ENCODE data around the gene ZNF839. TPM values are rescaled to one million over a fixed set of nuclear protein-coding genes. Genes with fewer than 3 reads are reported as not detected.

ZNF839 gene
- 8.5 TPM for total RNA-seq
- long read RNA-seq, partial matches to known transcripts = 4 of 17 reads
- long read RNA-seq, other reads (novel, unspliced or antisense) = 9 of 17 reads

GRCh38 chr14:102319351-102320032, at the start of gene ZNF839:
ZNF839 (plus strand) TSS chr14:102319746; CDS start chr14:102319766, 20 bp downstream.
- Histone ChIP-seq H3K9me3 (no peaks in the 10 kb centered on the region), H3K27ac (peak within 1 kb of the TSS; percentile 97), H3K36me3 (no peaks in the 10 kb centered on the region), H3K4me1 (peaks cover 52% of the 10 kb centered on the region), H3K4me3 (peak within 1 kb of the TSS; percentile 82), H3K27me3 (ENCODE audit: low read depth) (no peaks in the 10 kb centered on the region)
- intact Hi-C loops (cut with DNase I) = no loop called here
- ATAC-seq (peak; percentile 81 to 85), DNase-seq (peak; percentile 96)
- TF ChIP-seq CTCF (IDR thresholded peaks at IDR 0.05) = no peak

GRCh38 chr14:102272392-102272791, 47.2 kb upstream of the ZNF839 start:
- H3K4me3 ChIP-seq = no peak overlapping the region
- H3K36me3 ChIP-seq = no peaks in the 10 kb centered on the region
- intact Hi-C loops (cut with DNase I) = no loop called here
- H3K4me1 ChIP-seq = no peaks in the 10 kb centered on the region
- H3K27me3 ChIP-seq (ENCODE audit: low read depth) = no peaks in the 10 kb centered on the region
- DNase-seq (no peak), ATAC-seq (no peak)
- H3K9me3 ChIP-seq = no peaks in the 10 kb centered on the region
- TF ChIP-seq CTCF (IDR thresholded peaks at IDR 0.05) = no peak
- H3K27ac ChIP-seq = no peak overlapping the region

- peaks cover 8% of the 10 kb centered on the region for H3K36me3 ChIP-seq
- H3K4me1 ChIP-seq = no peaks in the 10 kb centered on the region
- intact Hi-C loops (cut with DNase I) = no loop called here
- no peak overlapping the region for H3K4me3 ChIP-seq
- no peaks in the 10 kb centered on the region for H3K9me3 ChIP-seq
- no peak overlapping the region for H3K27ac ChIP-seq
- ATAC-seq (no peak), DNase-seq (no peak)
- TF ChIP-seq CTCF (IDR thresholded peaks at IDR 0.05) = no peak
- no peaks in the 10 kb centered on the region for H3K27me3 ChIP-seq (ENCODE audit: low read depth)
Measured at GRCh38 chr14:102275866-102276265, 43.7 kb upstream of the ZNF839 start.

GRCh38 chr14:102277874-102278630, 41.5 kb upstream of the ZNF839 start:
- Histone ChIP-seq H3K4me1 (no peaks in the 10 kb centered on the region), H3K9me3 (no peaks in the 10 kb centered on the region), H3K4me3 (no peak overlapping the region), H3K27me3 (ENCODE audit: low read depth) (no peaks in the 10 kb centered on the region), H3K36me3 (peaks cover 8% of the 10 kb centered on the region), H3K27ac (no peak overlapping the region)
- TF ChIP-seq CTCF (IDR thresholded peaks at IDR 0.05) = no peak
- intact Hi-C loops (cut with DNase I) = no loop called here
- DNase-seq (no peak), ATAC-seq (no peak)

- peaks cover 8% of the 10 kb centered on the region for H3K36me3 ChIP-seq
- no peak for TF ChIP-seq CTCF (IDR thresholded peaks at IDR 0.05)
- no peak for DNase-seq
- H3K27me3 ChIP-seq (ENCODE audit: low read depth) = no peaks in the 10 kb centered on the region
- intact Hi-C loops (cut with DNase I) = no loop called here
- H3K4me1 ChIP-seq = no peaks in the 10 kb centered on the region
- no peak overlapping the region for H3K27ac ChIP-seq
- ATAC-seq = no peak
- no peaks in the 10 kb centered on the region for H3K9me3 ChIP-seq
- H3K4me3 ChIP-seq = no peak overlapping the region
Measured at GRCh38 chr14:102278631-102278935, 41.0 kb upstream of the ZNF839 start.

Measured in lower lobe of right lung (tissue), 2 donors.